DOHH2 (cell line): ENCODE measurements around the gene FOXO6.
A peak's percentile ranks its signal among the peaks of the same experiment; 100 is the strongest.

Experiments used
- H3F3A ChIP-seq: fragments of 200-600 bp; sonication (generic), shearing (Covaris generic); 2 replicates; pipeline ENCODE4 v1.6.0; 2016; ENCODE audit warnings: antibody characterized with exemption, mild to moderate bottlenecking; ENCODE audit not compliant: control insufficient read depth, insufficient read depth
- H3K27ac ChIP-seq: fragments of 200-600 bp; sonication (generic); 2 replicates; pipeline ENCODE4 v1.5.1; 2014; ENCODE audit warnings: low read depth, mild to moderate bottlenecking, low read length, moderate library complexity
- H3K27me3 ChIP-seq: fragments of 200-600 bp; sonication (generic); 2 replicates; pipeline ENCODE4 v1.6.1; 2014; ENCODE audit warnings: mild to moderate bottlenecking, low read length, mixed read lengths; ENCODE audit not compliant: control insufficient read depth
- H3K36me3 ChIP-seq: fragments of 200-600 bp; sonication (generic); 2 replicates; pipeline ENCODE4 v1.6.1; 2014; ENCODE audit warnings: mild to moderate bottlenecking, low read length, moderate library complexity, mixed read lengths; ENCODE audit not compliant: control insufficient read depth
- H3K4me1 ChIP-seq: fragments of 200-600 bp; sonication (generic); 2 replicates; pipeline ENCODE4 v1.6.1; 2014; ENCODE audit warnings: mild to moderate bottlenecking, low read length, mixed read lengths; ENCODE audit not compliant: control insufficient read depth
- H3K4me2 ChIP-seq: fragments of 200-600 bp; sonication (generic); 2 replicates; pipeline ENCODE4 v1.6.0; 2014; ENCODE audit warnings: mild to moderate bottlenecking, low read length, moderate library complexity
- H3K4me3 ChIP-seq: fragments of 200-600 bp; sonication (generic); 2 replicates; pipeline ENCODE4 v1.5.1; 2014; ENCODE audit warnings: mild to moderate bottlenecking, low read length, mixed read lengths
- H3K79me2 ChIP-seq: fragments of 200-600 bp; sonication (generic); 2 replicates; pipeline ENCODE4 v1.6.1; 2014; ENCODE audit warnings: mild to moderate bottlenecking, low read length, mixed read lengths; ENCODE audit not compliant: control insufficient read depth
- H3K9me2 ChIP-seq: fragments of 200-600 bp; sonication (generic); replicated peaks from 2 replicates; pipeline ENCODE4 v1.6.1; 2014; ENCODE audit warnings: mild to moderate bottlenecking, low read length, mixed read lengths; ENCODE audit not compliant: control insufficient read depth
- H3K9me3 ChIP-seq: fragments of 200-600 bp; sonication (generic); 2 replicates; pipeline ENCODE4 v1.6.1; 2014; ENCODE audit warnings: antibody characterized with exemption, low read length, mixed read lengths; ENCODE audit not compliant: control insufficient read depth, insufficient read depth
- H4K20me1 ChIP-seq: fragments of 200-600 bp; sonication (generic); 2 replicates; pipeline ENCODE4 v1.6.0; 2014; ENCODE audit warnings: low read depth, mild to moderate bottlenecking, antibody characterized with exemption, low read length, moderate library complexity; ENCODE audit not compliant: control insufficient read depth, insufficient read depth
- EZH2phosphoT487 ChIP-seq: fragments of 200-600 bp; sonication (generic); IDR thresholded peaks from 2 replicates; pipeline ENCODE4 v1.6.1; 2017; ENCODE audit warnings: borderline replicate concordance, mild to moderate bottlenecking, antibody characterized with exemption, low read length, moderate library complexity, mixed read lengths
- TF ChIP-seq, protein P1 (sequence below): fragments of 200-600 bp; sonication (generic); IDR thresholded peaks from one replicate; pipeline ENCODE4 v1.5.1; 2014; ENCODE audit warnings: antibody characterized with exemption, mild to moderate bottlenecking, low read depth, low read length; ENCODE audit not compliant: poor library complexity, severe bottlenecking

The FOXO6 gene

DNA sequence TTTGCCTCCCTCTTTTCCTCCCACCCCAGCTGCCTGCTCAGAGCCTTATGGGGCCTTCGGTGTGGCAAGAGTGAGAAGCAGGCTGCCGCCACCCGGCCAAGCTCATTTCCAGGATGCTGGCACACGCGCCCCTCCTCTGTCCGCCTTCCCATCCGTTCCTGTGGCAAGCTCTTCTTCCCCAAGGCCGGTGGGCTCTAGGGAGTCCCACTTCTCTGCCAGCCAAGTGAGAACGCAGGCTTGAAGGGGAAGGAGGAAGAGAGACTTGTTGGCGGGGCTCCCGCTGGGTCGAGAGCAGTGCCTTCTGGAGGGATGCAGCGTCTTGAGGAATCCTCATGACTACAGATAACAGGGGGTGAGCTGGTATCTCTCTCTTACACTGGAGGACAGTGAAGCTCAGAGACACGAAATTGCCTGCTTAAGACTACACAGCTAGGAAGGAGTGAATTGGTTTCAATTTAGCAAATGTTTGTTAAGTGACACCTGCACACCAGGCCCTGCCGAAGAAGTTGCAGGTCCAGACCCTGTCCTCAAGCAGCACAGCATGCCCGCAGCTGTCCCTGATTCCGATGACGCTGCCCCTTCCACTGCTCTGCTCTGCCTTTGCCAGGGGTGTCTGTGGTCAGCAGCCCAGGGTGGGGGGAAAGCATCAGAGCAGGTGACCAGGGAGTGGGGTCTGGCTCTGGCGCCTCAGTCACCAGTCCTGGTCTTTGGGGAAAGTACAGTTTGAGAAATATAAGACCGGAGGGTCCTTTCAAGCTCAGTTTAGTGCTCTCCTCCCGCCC is 40.1 kb upstream of the FOXO6 start:
- H3K36me3 ChIP-seq, result no peaks in the 10 kb centered on the region
- no peak overlapping the region for H3K4me2 ChIP-seq
- H3K4me1 ChIP-seq, result peaks cover 5% of the 10 kb centered on the region; the same call in 1 of the 2 replicates
- no peak overlapping the region for H3K27ac ChIP-seq
- TF ChIP-seq EZH2phosphoT487, result no peak
- H3K79me2 ChIP-seq, result no peaks in the 10 kb centered on the region
- H3K27me3 ChIP-seq, result no peaks in the 10 kb centered on the region
- no peaks in the 10 kb centered on the region for H3F3A ChIP-seq
- no peaks in the 10 kb centered on the region for H4K20me1 ChIP-seq
- no peaks in the 10 kb centered on the region for H3K9me2 ChIP-seq
- H3K9me3 ChIP-seq, result no peaks in the 10 kb centered on the region
- no peak overlapping the region for H3K4me3 ChIP-seq

DNA sequence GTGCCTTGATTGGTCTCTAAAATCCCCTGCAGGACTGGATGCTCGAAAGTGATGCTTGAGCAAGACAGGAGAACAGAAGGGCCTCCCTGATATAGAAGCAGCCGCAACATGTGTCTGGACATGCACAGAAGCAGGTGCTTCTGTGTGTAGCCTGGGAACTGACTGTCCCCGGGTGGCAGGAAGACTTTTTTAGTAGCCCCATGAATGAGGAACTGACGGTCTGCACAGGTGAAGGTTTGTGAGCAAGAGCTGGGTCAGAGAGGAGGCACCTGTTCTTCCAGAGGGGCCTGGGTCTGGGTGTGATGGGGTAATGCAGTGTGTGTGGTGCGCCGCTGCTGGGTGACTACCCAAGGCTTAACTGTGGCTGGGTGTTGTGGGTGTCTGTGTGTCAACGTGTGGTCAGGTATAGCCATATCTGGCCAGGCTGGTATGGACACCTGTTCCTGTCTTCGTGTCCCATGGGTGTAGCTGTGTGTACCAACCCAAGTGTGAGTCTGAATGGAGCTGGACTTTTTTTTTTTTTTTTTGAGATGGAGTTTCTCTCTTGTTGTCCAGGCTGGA is 39.1 kb upstream of the FOXO6 start:
- Histone ChIP-seq H3K36me3 (no peaks in the 10 kb centered on the region), H3K4me1 (peaks cover 5% of the 10 kb centered on the region; the same call in 1 of the 2 replicates), H3K27me3 (no peaks in the 10 kb centered on the region), H3K4me2 (no peak overlapping the region), H3K9me2 (no peaks in the 10 kb centered on the region), H3K9me3 (no peaks in the 10 kb centered on the region), H3K79me2 (no peaks in the 10 kb centered on the region), H4K20me1 (no peaks in the 10 kb centered on the region), H3K27ac (no peak overlapping the region), H3K4me3 (no peak overlapping the region), H3F3A (no peaks in the 10 kb centered on the region)
- TF ChIP-seq, protein P1, sequence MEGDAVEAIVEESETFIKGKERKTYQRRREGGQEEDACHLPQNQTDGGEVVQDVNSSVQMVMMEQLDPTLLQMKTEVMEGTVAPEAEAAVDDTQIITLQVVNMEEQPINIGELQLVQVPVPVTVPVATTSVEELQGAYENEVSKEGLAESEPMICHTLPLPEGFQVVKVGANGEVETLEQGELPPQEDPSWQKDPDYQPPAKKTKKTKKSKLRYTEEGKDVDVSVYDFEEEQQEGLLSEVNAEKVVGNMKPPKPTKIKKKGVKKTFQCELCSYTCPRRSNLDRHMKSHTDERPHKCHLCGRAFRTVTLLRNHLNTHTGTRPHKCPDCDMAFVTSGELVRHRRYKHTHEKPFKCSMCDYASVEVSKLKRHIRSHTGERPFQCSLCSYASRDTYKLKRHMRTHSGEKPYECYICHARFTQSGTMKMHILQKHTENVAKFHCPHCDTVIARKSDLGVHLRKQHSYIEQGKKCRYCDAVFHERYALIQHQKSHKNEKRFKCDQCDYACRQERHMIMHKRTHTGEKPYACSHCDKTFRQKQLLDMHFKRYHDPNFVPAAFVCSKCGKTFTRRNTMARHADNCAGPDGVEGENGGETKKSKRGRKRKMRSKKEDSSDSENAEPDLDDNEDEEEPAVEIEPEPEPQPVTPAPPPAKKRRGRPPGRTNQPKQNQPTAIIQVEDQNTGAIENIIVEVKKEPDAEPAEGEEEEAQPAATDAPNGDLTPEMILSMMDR, result no peak
- TF ChIP-seq EZH2phosphoT487, result no peak

DNA sequence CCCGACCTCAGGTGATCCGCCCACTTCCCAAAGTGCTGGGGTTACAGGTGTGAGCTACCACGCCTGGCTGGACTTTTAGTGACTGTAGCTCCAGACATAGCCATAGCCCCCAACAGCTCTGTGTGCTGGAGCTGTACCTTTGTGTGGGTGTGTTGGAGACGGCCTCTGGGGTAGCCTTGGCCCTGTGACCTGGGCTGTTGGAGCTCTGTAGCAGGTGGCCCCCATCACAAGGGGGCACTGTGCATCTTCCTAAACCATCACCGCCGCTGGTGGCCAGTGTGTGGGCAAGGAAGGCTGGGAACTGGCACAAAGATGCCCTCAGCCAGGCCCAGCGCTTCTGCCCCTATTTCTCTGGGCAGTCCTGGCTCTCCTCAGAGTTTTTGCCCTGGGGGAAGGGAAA is 38.4 kb upstream of the FOXO6 start:
- Histone ChIP-seq H3K4me1 (peaks cover 5% of the 10 kb centered on the region; the same call in 1 of the 2 replicates), H3K79me2 (no peaks in the 10 kb centered on the region), H3K9me2 (no peaks in the 10 kb centered on the region), H3K27me3 (no peaks in the 10 kb centered on the region), H3K4me2 (no peak overlapping the region), H3F3A (no peaks in the 10 kb centered on the region), H3K36me3 (no peaks in the 10 kb centered on the region), H3K4me3 (no peak overlapping the region), H4K20me1 (no peaks in the 10 kb centered on the region), H3K27ac (no peak overlapping the region), H3K9me3 (no peaks in the 10 kb centered on the region)
- TF ChIP-seq, protein P1, result peak; percentile 65
- no peak for TF ChIP-seq EZH2phosphoT487

GRCh38 chr1:41323243-41323642 is 38.0 kb upstream of the FOXO6 start:
- Histone ChIP-seq H3K27me3 (no peaks in the 10 kb centered on the region), H3K4me1 (peaks cover 5% of the 10 kb centered on the region; the same call in 1 of the 2 replicates), H3K27ac (no peak overlapping the region), H3K4me2 (no peak overlapping the region), H4K20me1 (no peaks in the 10 kb centered on the region), H3K9me2 (no peaks in the 10 kb centered on the region), H3K36me3 (no peaks in the 10 kb centered on the region), H3K4me3 (no peak overlapping the region), H3K9me3 (no peaks in the 10 kb centered on the region), H3K79me2 (no peaks in the 10 kb centered on the region), H3F3A (no peaks in the 10 kb centered on the region)
- TF ChIP-seq, protein P1, result peak; percentile 21
- no peak for TF ChIP-seq EZH2phosphoT487
